K562 (cell line): Measurements from ENCODE around the gene RET. TPM values are rescaled to one million over a fixed set of nuclear protein-coding genes. Genes with fewer than 3 reads are reported as not detected.

Source experiments
- ATAC-seq: fragments of 200-7000 bp; cut with Tn5 transposase; 3 replicates; pipeline ENCODE4 v1.9.1; 2020; ENCODE audit warnings: moderate library complexity
- BruUV-seq: library from RNA; stranded (reverse); fragments of 400-500 nt; replicated peaks from 2 replicates; lab custom pipeline; 2021; lab: Mats Ljungman, UMichigan
- CTCF ChIA-PET: fragments of 300-600 bp; formaldehyde crosslinking; extraction: SDS; loops from one replicate; lab custom pipeline; 2021; ENCODE audit warnings: low intra/inter-chr PET ratio; lab: Yijun Ruan, JAX
- POLR2A ChIA-PET: fragments of 300-600, 350-650 bp; sonication (Branson Sonifier 250); formaldehyde crosslinking; extraction: SDS; loops from one replicate; lab custom pipeline; 2021; ENCODE audit warnings: antibody characterized with exemption, inconsistent platforms; lab: Yijun Ruan, JAX
- DNase-seq, 4 experiments: peaks; one replicate each; pipeline versions ENCODE4 v3.0.0 to v3.0.0-alpha.2; 2011 to 2018; ENCODE audit warnings: low spot score in 3 of 4, mixed read lengths in 3 of 4; ENCODE audit errors: extremely low read depth in 1 of 4
- FAIRE-seq: peaks from 2 replicates; lab custom pipeline; 2011; peaks lifted over from hg19 to GRCh38; lab: Jason Lieb, UNC
- H2AFZ ChIP-seq: 2 replicates; pipeline ENCODE4 v1.6.0; 2011; ENCODE audit warnings: low read depth, low read length, control low read depth, inconsistent platforms
- H3K27ac ChIP-seq: fragments of 200-600 bp; 3 replicates; pipeline ENCODE4 v1.8.0; 2011; ENCODE audit warnings: low read depth, mild to moderate bottlenecking, control low read depth, inconsistent platforms, low read length, moderate library complexity, mixed read lengths; ENCODE audit errors: extremely low read depth
- H3K27me3 ChIP-seq, 2 experiments: fragments of 300-600 bp in 1 of 2; 2 replicates in 1 of 2; 3 replicates in 1 of 2; pipeline versions ENCODE4 v1.6.0 to v1.8.0; 2011; ENCODE audit warnings: inconsistent platforms in 2 of 2, low read length in 2 of 2, mild to moderate bottlenecking in 1 of 2, mixed read lengths in 1 of 2, moderate library complexity in 1 of 2; ENCODE audit not compliant: control insufficient read depth in 2 of 2, insufficient read depth in 2 of 2
- H3K36me3 ChIP-seq: fragments of 300-600 bp; 3 replicates; pipeline ENCODE4 v1.8.0; 2011; ENCODE audit warnings: mild to moderate bottlenecking, low read length, inconsistent platforms; ENCODE audit not compliant: control insufficient read depth, insufficient read depth
- H3K4me1 ChIP-seq, 2 experiments: fragments of 200-600 bp in 1 of 2; replicated peaks in 1 of 2; 2 replicates in 1 of 2; 3 replicates in 1 of 2; pipeline versions ENCODE4 v1.5.1 to v1.8.0; 2011; ENCODE audit warnings: inconsistent platforms in 2 of 2, low read length in 2 of 2, mild to moderate bottlenecking in 1 of 2, mixed read lengths in 1 of 2, moderate library complexity in 1 of 2; ENCODE audit not compliant: control insufficient read depth in 2 of 2, insufficient read depth in 2 of 2
- H3K4me2 ChIP-seq: 2 replicates; pipeline ENCODE4 v1.6.1; 2011; ENCODE audit warnings: low read length, control low read depth, inconsistent platforms, mixed read lengths; ENCODE audit not compliant: insufficient read depth
- H3K4me3 ChIP-seq: fragments of 200-600 bp; sonication (generic), shearing (Covaris generic); 2 replicates; pipeline ENCODE4 v1.5.1; 2016; ENCODE audit warnings: control low read depth, inconsistent platforms
- H3K79me2 ChIP-seq: fragments of 200-600 bp; 3 replicates; pipeline ENCODE4 v1.8.0; 2011; ENCODE audit warnings: low read length, inconsistent platforms; ENCODE audit not compliant: control insufficient read depth, insufficient read depth
- H3K9ac ChIP-seq, 2 experiments: 2 replicates each; pipeline versions ENCODE4 v1.6.0 to v1.6.1; 2011; ENCODE audit warnings: low read depth in 2 of 2, low read length in 2 of 2, control low read depth in 1 of 2, inconsistent platforms in 1 of 2, mild to moderate bottlenecking in 1 of 2, mixed read lengths in 1 of 2; ENCODE audit not compliant: insufficient read depth in 1 of 2
- H3K9me1 ChIP-seq: one replicate; pipeline ENCODE4 v1.6.0; 2011; ENCODE audit warnings: inconsistent platforms, mild to moderate bottlenecking, low read length, moderate library complexity; ENCODE audit not compliant: control insufficient read depth, insufficient read depth
- H3K9me3 ChIP-seq: replicated peaks from 2 replicates; pipeline ENCODE4 v1.5.1; 2011; ENCODE audit warnings: low read depth, low read length, inconsistent platforms; ENCODE audit not compliant: control insufficient read depth, insufficient read depth
- H4K20me1 ChIP-seq: replicated peaks from 2 replicates; pipeline ENCODE4 v1.6.1; 2011; ENCODE audit warnings: low read length, inconsistent platforms, mixed read lengths; ENCODE audit not compliant: control insufficient read depth, insufficient read depth
- CHCHD3 ChIP-seq: fragments of 250-450 bp; sonication (Bioruptor Pico); IDR thresholded peaks from 2 replicates; pipeline ENCODE4 v2.1.2; 2022; ENCODE audit warnings: mild to moderate bottlenecking
- HDGF ChIP-seq: fragments of 450-650 bp; IDR thresholded peaks from 2 replicates; pipeline ENCODE4 v1.6.1; 2016
- SLC30A9 ChIP-seq: fragments of 250-450 bp; sonication (Bioruptor Pico); IDR thresholded peaks from 2 replicates; pipeline ENCODE4 v1.8.0; 2022; ENCODE audit warnings: mild to moderate bottlenecking, moderate library complexity
- SMARCA4 ChIP-seq: fragments of 450-650 bp; IDR thresholded peaks from 2 replicates; pipeline ENCODE4 v1.6.1; 2016
- VEZF1 ChIP-seq: fragments of 200-800 bp; sonication (Bioruptor generic); IDR thresholded peaks from 2 replicates; pipeline ENCODE4 v1.6.1; 2017; ENCODE audit warnings: missing genetic modification characterization, missing compliant biosample characterization
- XRCC3 ChIP-seq: fragments of 450-650 bp; IDR thresholded peaks from 2 replicates; pipeline ENCODE4 v1.6.1; 2017; ENCODE audit warnings: mild to moderate bottlenecking, moderate library complexity
- ZNF561 ChIP-seq: fragments of 450-650 bp; formaldehyde crosslinking; conservative IDR thresholded peaks from 2 replicates; pipeline ENCODE4 v1.4.0; 2020; ENCODE audit warnings: mild to moderate bottlenecking, moderate library complexity
- WGBS: fragments of 100-300 bp; shearing (Covaris generic); methylation state at CpG from one replicate; pipeline ENCODE4 v1.1.6; 2016; ENCODE audit warnings: low coverage, mixed read lengths; ENCODE audit not compliant: insufficient coverage; ENCODE audit errors: missing lambda C conversion rate; 5-methylcytosine and 5-hydroxymethylcytosine counted together
- in situ Hi-C: fragments of 300-500 bp; cut with MboI; formaldehyde crosslinking; loops from 4 replicates; pipeline ENCODE4 v1.15.0; 2018; ENCODE audit warnings: inconsistent platforms, mixed read lengths
- intact Hi-C: fragments of 100-400 bp; cut with micrococcal nuclease; formaldehyde crosslinking; loops from 2 replicates; pipeline ENCODE4 v1.14.2; 2022
- polyA plus RNA-seq, 8 experiments: library from polyadenylated mRNA; depleted of rRNA in 4 of 8; stranded (reverse) in 5 of 8; unstranded in 3 of 8; fragments of >200 nt; fragmentation: Nextera tagmentation in 2 of 8; fragmentation: Illumina TruSeq in 1 of 8; extraction: Ambion mirVana in 2 of 8; extraction: Trizol in 1 of 8; gene quantifications; 2 replicates each; pipeline versions ENCODE4 v1.2.1 to v1.2.3, GENCODE V29; 2011 to 2014; ENCODE audit warnings: inconsistent platforms in 1 of 8, missing spikeins in 1 of 8
- total RNA-seq, 7 experiments: library from RNA; depleted of rRNA in 6 of 7; stranded (reverse); fragments of >200 nt in 6 of 7; fragmentation: Illumina TruSeq in 2 of 7; extraction: Trizol in 2 of 7; gene quantifications; 2 replicates each; pipeline versions ENCODE4 v1.2.1 to v1.2.3, GENCODE V29; 2011 to 2021; ENCODE audit warnings: low replicate concordance in 1 of 7
- TF ChIP-seq, protein P1 (sequence below): fragments of 450-650 bp; IDR thresholded peaks from 2 replicates; pipeline ENCODE4 v1.6.1; 2017; ENCODE audit warnings: antibody characterized with exemption, mild to moderate bottlenecking

Gene RET
- total and polyA plus RNA-seq, 9 of the 15 experiments (the other 6 are each of a cell fraction or from before 2014, with no cell fraction given), result 0.04 to 0.05 TPM; not detected in 7

- FAIRE-seq (no peak), ATAC-seq (no peak), DNase-seq (no peak)
- Histone ChIP-seq H3K4me3 (no peak overlapping the region), H3K9me3 (no peaks in the 10 kb centered on the region), H4K20me1 (no peaks in the 10 kb centered on the region; the same call in 1 of the 2 replicates), H3K9ac (no peak overlapping the region; a peak in 1 of 4 replicates), H3K36me3 (no peaks in the 10 kb centered on the region), H3K27me3 (peaks cover 11 to 46% of the 10 kb centered on the region in 2 experiments; a peak in 3 of 5 replicates), H2AFZ (no peak overlapping the region), H3K4me2 (no peak overlapping the region), H3K4me1 (peaks cover 0 to 3% of the 10 kb centered on the region in 2 experiments; a peak in 1 of 5 replicates), H3K9me1 (no peaks in the 10 kb centered on the region), H3K79me2 (no peaks in the 10 kb centered on the region), H3K27ac (no peak overlapping the region)
- TF ChIP-seq ZNF561 (CRISPR knock-in tag) (no peak), HDGF (no peak), SMARCA4 (no peak), SLC30A9 (CRISPR knock-in tag) (no peak), CHCHD3 (CRISPR knock-in tag) (no peak), VEZF1 (CRISPR knock-in tag) (no peak), XRCC3 (no peak)
- TF ChIP-seq, protein P1, sequence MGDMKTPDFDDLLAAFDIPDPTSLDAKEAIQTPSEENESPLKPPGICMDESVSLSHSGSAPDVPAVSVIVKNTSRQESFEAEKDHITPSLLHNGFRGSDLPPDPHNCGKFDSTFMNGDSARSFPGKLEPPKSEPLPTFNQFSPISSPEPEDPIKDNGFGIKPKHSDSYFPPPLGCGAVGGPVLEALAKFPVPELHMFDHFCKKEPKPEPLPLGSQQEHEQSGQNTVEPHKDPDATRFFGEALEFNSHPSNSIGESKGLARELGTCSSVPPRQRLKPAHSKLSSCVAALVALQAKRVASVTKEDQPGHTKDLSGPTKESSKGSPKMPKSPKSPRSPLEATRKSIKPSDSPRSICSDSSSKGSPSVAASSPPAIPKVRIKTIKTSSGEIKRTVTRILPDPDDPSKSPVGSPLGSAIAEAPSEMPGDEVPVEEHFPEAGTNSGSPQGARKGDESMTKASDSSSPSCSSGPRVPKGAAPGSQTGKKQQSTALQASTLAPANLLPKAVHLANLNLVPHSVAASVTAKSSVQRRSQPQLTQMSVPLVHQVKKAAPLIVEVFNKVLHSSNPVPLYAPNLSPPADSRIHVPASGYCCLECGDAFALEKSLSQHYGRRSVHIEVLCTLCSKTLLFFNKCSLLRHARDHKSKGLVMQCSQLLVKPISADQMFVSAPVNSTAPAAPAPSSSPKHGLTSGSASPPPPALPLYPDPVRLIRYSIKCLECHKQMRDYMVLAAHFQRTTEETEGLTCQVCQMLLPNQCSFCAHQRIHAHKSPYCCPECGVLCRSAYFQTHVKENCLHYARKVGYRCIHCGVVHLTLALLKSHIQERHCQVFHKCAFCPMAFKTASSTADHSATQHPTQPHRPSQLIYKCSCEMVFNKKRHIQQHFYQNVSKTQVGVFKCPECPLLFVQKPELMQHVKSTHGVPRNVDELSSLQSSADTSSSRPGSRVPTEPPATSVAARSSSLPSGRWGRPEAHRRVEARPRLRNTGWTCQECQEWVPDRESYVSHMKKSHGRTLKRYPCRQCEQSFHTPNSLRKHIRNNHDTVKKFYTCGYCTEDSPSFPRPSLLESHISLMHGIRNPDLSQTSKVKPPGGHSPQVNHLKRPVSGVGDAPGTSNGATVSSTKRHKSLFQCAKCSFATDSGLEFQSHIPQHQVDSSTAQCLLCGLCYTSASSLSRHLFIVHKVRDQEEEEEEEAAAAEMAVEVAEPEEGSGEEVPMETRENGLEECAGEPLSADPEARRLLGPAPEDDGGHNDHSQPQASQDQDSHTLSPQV, result no peak
- POLR2A ChIA-PET, result interaction anchor here (0.6 to 0.9 kb wide), 3 partner anchors 8 to 185 kb away, joined by 3 to 4 read pairs (median 3); no protein-coding TSS in a partner anchor
- intact Hi-C loops (no loop called here), in situ Hi-C loops (no loop called here)
- BruUV-seq, result no TSS peak
- 0% methylated on average over 14 of the region's 14 CpGs for WGBS
- CTCF ChIA-PET, result no interaction called here
Measured at GRCh38 chr10:43067391-43068135, 9.3 kb upstream of the RET start.
